K562 (cell line): ENCODE results near the gene MYCL. TPM values are rescaled to one million over a fixed set of nuclear protein-coding genes. Genes with fewer than 3 reads are reported as not detected.

Source experiments
- BHLHE40 ChIP-seq: IDR thresholded peaks from 2 replicates; pipeline ENCODE4 v1.6.1; 2011; ENCODE audit warnings: low read length, improper control_type of control experiment
- BRF1 ChIP-seq: IDR thresholded peaks from 3 replicates; pipeline ENCODE4 v1.6.1; 2011; ENCODE audit warnings: borderline replicate concordance, mild to moderate bottlenecking; ENCODE audit not compliant: insufficient read length; ENCODE audit errors: extremely low read depth
- CREB3 ChIP-seq: fragments of 450-650 bp; conservative IDR thresholded peaks from 2 replicates; pipeline ENCODE4 v1.6.1; 2016; ENCODE audit warnings: missing genetic modification characterization, low read depth, mild to moderate bottlenecking, missing compliant biosample characterization, moderate library complexity
- CSDE1 ChIP-seq, 2 experiments: fragments of 450-650 bp; IDR thresholded peaks; 2 replicates each; pipeline ENCODE4 v1.6.1; 2016; ENCODE audit warnings: mild to moderate bottlenecking in 1 of 2
- DPF2 ChIP-seq: fragments of 450-650 bp; IDR thresholded peaks from 2 replicates; pipeline ENCODE4 v1.6.1; 2016
- E2F4 ChIP-seq: sonication (generic); formaldehyde crosslinking; IDR thresholded peaks from 2 replicates; pipeline ENCODE4 v1.8.0; 2022; ENCODE audit warnings: mild to moderate bottlenecking, low read depth, missing genetic modification reagents
- ETV1 ChIP-seq: fragments of 450-650 bp; conservative IDR thresholded peaks from 2 replicates; pipeline ENCODE4 v1.6.1; 2016; ENCODE audit warnings: missing genetic modification characterization, control low read depth, low read depth, missing compliant biosample characterization
- HDAC1 ChIP-seq, 2 experiments: fragments of 450-650 bp; IDR thresholded peaks; 2 replicates each; pipeline ENCODE4 v1.6.1; 2016 to 2017; ENCODE audit warnings: inconsistent platforms in 1 of 2, mild to moderate bottlenecking in 1 of 2, moderate library complexity in 1 of 2
- HNRNPL ChIP-seq: fragments of 200-400 bp; formaldehyde crosslinking; IDR thresholded peaks from 2 replicates; pipeline ENCODE4 v1.6.1; 2017; ENCODE audit warnings: low read depth, mild to moderate bottlenecking, low read length
- IRF1 ChIP-seq: sonication (generic); formaldehyde crosslinking; IDR thresholded peaks from 2 replicates; pipeline ENCODE4 v1.8.0; 2022; ENCODE audit warnings: missing genetic modification reagents, mild to moderate bottlenecking, borderline replicate concordance
- IRF2 ChIP-seq: sonication (generic); formaldehyde crosslinking; IDR thresholded peaks from 2 replicates; pipeline ENCODE4 v1.8.1; 2022; ENCODE audit warnings: mild to moderate bottlenecking, missing genetic modification reagents
- IRF9 ChIP-seq: fragments of 450-650 bp; IDR thresholded peaks from 2 replicates; pipeline ENCODE4 v1.6.1; 2016; ENCODE audit warnings: missing biosample characterization, missing genetic modification characterization
- KAT8 ChIP-seq: fragments of 450-650 bp; IDR thresholded peaks from 2 replicates; pipeline ENCODE4 v1.6.1; 2016; ENCODE audit warnings: low read depth, mild to moderate bottlenecking
- KDM4B ChIP-seq, 2 experiments: fragments of 450-650 bp in 1 of 2; sonication (generic) in 1 of 2; IDR thresholded peaks; 2 replicates each; pipeline ENCODE4 v1.6.1; 2016 to 2017; ENCODE audit warnings: borderline replicate concordance in 2 of 2, antibody characterized with exemption in 1 of 2, low read depth in 1 of 2, mild to moderate bottlenecking in 1 of 2
- MXD1 ChIP-seq: fragments of 250-450 bp; sonication (Bioruptor Pico); IDR thresholded peaks from 2 replicates; pipeline ENCODE4 v1.8.0; 2021; ENCODE audit warnings: borderline replicate concordance, mild to moderate bottlenecking, moderate library complexity; ENCODE audit not compliant: poor library complexity, severe bottlenecking
- PREB ChIP-seq: sonication (generic); formaldehyde crosslinking; IDR thresholded peaks from 2 replicates; pipeline ENCODE4 v1.8.1; 2023; ENCODE audit warnings: mild to moderate bottlenecking, missing genetic modification reagents
- SP1 ChIP-seq: sonication (generic); formaldehyde crosslinking; IDR thresholded peaks from 2 replicates; pipeline ENCODE4 v1.8.1; 2022; ENCODE audit warnings: mild to moderate bottlenecking, missing genetic modification reagents
- ZBTB43 ChIP-seq: sonication (generic); formaldehyde crosslinking; IDR thresholded peaks from 2 replicates; pipeline ENCODE4 v1.8.0; 2023; ENCODE audit warnings: mild to moderate bottlenecking, missing genetic modification reagents
- ZNF143 ChIP-seq: sonication (generic); formaldehyde crosslinking; IDR thresholded peaks from 2 replicates; pipeline ENCODE4 v1.9.0; 2022; ENCODE audit warnings: mild to moderate bottlenecking, missing genetic modification reagents
- ZNF76 ChIP-seq: fragments of 250-450 bp; sonication (Bioruptor Pico); IDR thresholded peaks from 2 replicates; pipeline ENCODE4 v1.4.0; 2020; ENCODE audit warnings: mild to moderate bottlenecking, moderate library complexity, borderline replicate concordance
- polyA plus RNA-seq, 8 experiments: library from polyadenylated mRNA; depleted of rRNA in 4 of 8; stranded (reverse) in 5 of 8; unstranded in 3 of 8; fragments of >200 nt; fragmentation: Nextera tagmentation in 2 of 8; fragmentation: Illumina TruSeq in 1 of 8; extraction: Ambion mirVana in 2 of 8; extraction: Trizol in 1 of 8; gene quantifications; 2 replicates each; pipeline versions ENCODE4 v1.2.1 to v1.2.3, GENCODE V29; 2011 to 2014; ENCODE audit warnings: inconsistent platforms in 1 of 8, missing spikeins in 1 of 8
- total RNA-seq, 7 experiments: library from RNA; depleted of rRNA in 6 of 7; stranded (reverse); fragments of >200 nt in 6 of 7; fragmentation: Illumina TruSeq in 2 of 7; extraction: Trizol in 2 of 7; gene quantifications; 2 replicates each; pipeline versions ENCODE4 v1.2.1 to v1.2.3, GENCODE V29; 2011 to 2021; ENCODE audit warnings: low replicate concordance in 1 of 7

MYCL gene
- total and polyA plus RNA-seq, 9 of the 15 experiments (the other 6 are each of a cell fraction or from before 2014, with no cell fraction given), result 3.5 to 22.0 (median 12.8) TPM

GRCh38 chr1:39919545-39919944 is 17.8 kb upstream of the MYCL start (continued):
- TF ChIP-seq KDM4B (IDR thresholded peaks at IDR 0.05; ENCODE audit: borderline replicate concordance in 2 of 2, low read depth in 1 of 2), result no peak
- TF ChIP-seq SP1 (CRISPR knock-in tag), result no peak
- TF ChIP-seq ZBTB43 (CRISPR knock-in tag), result no peak
- TF ChIP-seq IRF1 (CRISPR knock-in tag), result no peak
- TF ChIP-seq BHLHE40, result no peak
- no peak for TF ChIP-seq CSDE1 (IDR thresholded peaks at IDR 0.05)
- TF ChIP-seq HNRNPL, result no peak
- TF ChIP-seq ZNF143 (CRISPR knock-in tag), result no peak
- no peak for TF ChIP-seq ZNF76
- no peak for TF ChIP-seq KAT8
- TF ChIP-seq E2F4 (CRISPR knock-in tag), result no peak
- TF ChIP-seq ETV1 (tag), result no peak
- TF ChIP-seq IRF2 (CRISPR knock-in tag), result no peak
- no peak for TF ChIP-seq DPF2
- TF ChIP-seq IRF9 (tag), result no peak
- TF ChIP-seq HDAC1 (IDR thresholded peaks at IDR 0.05), result no peak
- no peak for TF ChIP-seq CREB3 (tag)
- no peak for TF ChIP-seq BRF1
- no peak for TF ChIP-seq PREB
- TF ChIP-seq MXD1 (CRISPR knock-in tag), result no peak
